Stimulated activated naive CD4-positive, alpha-beta T cell (primary cell): ENCODE data around the gene CLEC2L.

ENCODE experiments used
- DNase-seq, 6 experiments: peaks; one replicate each; lab custom pipeline; 2025; lab: John Stamatoyannopoulos, UW

The CLEC2L gene

GRCh38 chr7:139575338-139575680 is 51.8 kb downstream of the CLEC2L start:
- DNase-seq: no peak

- no peak for DNase-seq
Observed at GRCh38 chr7:139576179-139576973, 52.9 kb downstream of the CLEC2L start.

GRCh38 chr7:139580435-139580834 is 57.0 kb downstream of the CLEC2L start:
- DNase-seq: no peak

- no peak for DNase-seq
Observed at GRCh38 chr7:139582130-139582650, 58.7 kb downstream of the CLEC2L start.

GRCh38 chr7:139582671-139583155 is 59.2 kb downstream of the CLEC2L start:
- no peak for DNase-seq

GRCh38 chr7:139583826-139584553 is 60.5 kb downstream of the CLEC2L start:
- DNase-seq: no peak

- DNase-seq: no peak
Observed at GRCh38 chr7:139585042-139585441, 61.6 kb downstream of the CLEC2L start.

- no peak for DNase-seq
Observed at GRCh38 chr7:139586286-139586685, 62.8 kb downstream of the CLEC2L start.

GRCh38 chr7:139587535-139587934 is 64.0 kb downstream of the CLEC2L start:
- no peak for DNase-seq

GRCh38 chr7:139588632-139589031 is 65.1 kb downstream of the CLEC2L start:
- no peak for DNase-seq

GRCh38 chr7:139589474-139589873 is 66.0 kb downstream of the CLEC2L start:
- DNase-seq: no peak

GRCh38 chr7:139591550-139592195 is 68.2 kb downstream of the CLEC2L start:
- no peak for DNase-seq

- no peak for DNase-seq
Observed at GRCh38 chr7:139592801-139593461, 69.4 kb downstream of the CLEC2L start.

GRCh38 chr7:139594090-139594489 is 70.6 kb downstream of the CLEC2L start:
- no peak for DNase-seq
